Measurements from ENCODE around the gene GNB5. TPM values are rescaled to one million over a fixed set of nuclear protein-coding genes. Genes with fewer than 3 reads are reported as not detected.

GNB5 gene
- total RNA-seq, 1 experiment from 2014 or later, result 58.7 TPM

- no TSS peak for BruUV-seq (replicated peaks)
These were observed 17.2 kb upstream of the GNB5 start for GRCh38 chr15:52208306-52208946.

GRCh38 chr15:52207191-52207590, 16.0 kb upstream of the GNB5 start:
- DNase-seq (ENCODE audit: low read depth, low spot score) (no peak), ATAC-seq (no peak)
- ChIA-PET CTCF (no interaction called here), POLR2A (no interaction called here)
- BruUV-seq (replicated peaks), result no TSS peak
- Histone ChIP-seq H3K4me1 (ENCODE audit: control insufficient read depth, insufficient read depth, low read length) (no peaks in the 10 kb centered on the region), H3K27me3 (ENCODE audit: control insufficient read depth, insufficient read depth, low read length) (no peaks in the 10 kb centered on the region), H3K27ac (ENCODE audit: low read length) (no peak overlapping the region), H3K36me3 (ENCODE audit: control insufficient read depth, insufficient read depth, low read length) (peaks cover 4% of the 10 kb centered on the region; the same call in 1 of the 2 replicates), H3K9me3 (ENCODE audit: control insufficient read depth, insufficient read depth, low read depth, low read length) (no peaks in the 10 kb centered on the region), H3K4me3 (ENCODE audit: low read depth in 2 of 2, low read length in 2 of 2) (no peak overlapping the region)
- in situ Hi-C loops (cut with HindIII; ENCODE audit: low pct_unique_long_range_greater_than_20kb, low sequenced_read_pairs), result no loop called here
- intact Hi-C loops (cut with micrococcal nuclease; ENCODE audit: unreplicated experiment), result no loop called here
- TF ChIP-seq, protein P1, sequence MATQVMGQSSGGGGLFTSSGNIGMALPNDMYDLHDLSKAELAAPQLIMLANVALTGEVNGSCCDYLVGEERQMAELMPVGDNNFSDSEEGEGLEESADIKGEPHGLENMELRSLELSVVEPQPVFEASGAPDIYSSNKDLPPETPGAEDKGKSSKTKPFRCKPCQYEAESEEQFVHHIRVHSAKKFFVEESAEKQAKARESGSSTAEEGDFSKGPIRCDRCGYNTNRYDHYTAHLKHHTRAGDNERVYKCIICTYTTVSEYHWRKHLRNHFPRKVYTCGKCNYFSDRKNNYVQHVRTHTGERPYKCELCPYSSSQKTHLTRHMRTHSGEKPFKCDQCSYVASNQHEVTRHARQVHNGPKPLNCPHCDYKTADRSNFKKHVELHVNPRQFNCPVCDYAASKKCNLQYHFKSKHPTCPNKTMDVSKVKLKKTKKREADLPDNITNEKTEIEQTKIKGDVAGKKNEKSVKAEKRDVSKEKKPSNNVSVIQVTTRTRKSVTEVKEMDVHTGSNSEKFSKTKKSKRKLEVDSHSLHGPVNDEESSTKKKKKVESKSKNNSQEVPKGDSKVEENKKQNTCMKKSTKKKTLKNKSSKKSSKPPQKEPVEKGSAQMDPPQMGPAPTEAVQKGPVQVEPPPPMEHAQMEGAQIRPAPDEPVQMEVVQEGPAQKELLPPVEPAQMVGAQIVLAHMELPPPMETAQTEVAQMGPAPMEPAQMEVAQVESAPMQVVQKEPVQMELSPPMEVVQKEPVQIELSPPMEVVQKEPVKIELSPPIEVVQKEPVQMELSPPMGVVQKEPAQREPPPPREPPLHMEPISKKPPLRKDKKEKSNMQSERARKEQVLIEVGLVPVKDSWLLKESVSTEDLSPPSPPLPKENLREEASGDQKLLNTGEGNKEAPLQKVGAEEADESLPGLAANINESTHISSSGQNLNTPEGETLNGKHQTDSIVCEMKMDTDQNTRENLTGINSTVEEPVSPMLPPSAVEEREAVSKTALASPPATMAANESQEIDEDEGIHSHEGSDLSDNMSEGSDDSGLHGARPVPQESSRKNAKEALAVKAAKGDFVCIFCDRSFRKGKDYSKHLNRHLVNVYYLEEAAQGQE (IDR thresholded peaks at IDR 0.05; ENCODE audit: insufficient read depth in 1 of 2, low read depth in 2 of 2, low read length in 1 of 2), result no peak
- TF ChIP-seq TCF7L2 (IDR thresholded peaks at IDR 0.05; ENCODE audit: low read depth, low read length) (no peak), SIN3A (IDR thresholded peaks at IDR 0.05; ENCODE audit: borderline replicate concordance, insufficient read depth, low read depth, low read length) (no peak), POLR2AphosphoS5 (IDR thresholded peaks at IDR 0.05; ENCODE audit: low read depth, low read length) (no peak)
- TF ChIP-seq, protein P2, sequence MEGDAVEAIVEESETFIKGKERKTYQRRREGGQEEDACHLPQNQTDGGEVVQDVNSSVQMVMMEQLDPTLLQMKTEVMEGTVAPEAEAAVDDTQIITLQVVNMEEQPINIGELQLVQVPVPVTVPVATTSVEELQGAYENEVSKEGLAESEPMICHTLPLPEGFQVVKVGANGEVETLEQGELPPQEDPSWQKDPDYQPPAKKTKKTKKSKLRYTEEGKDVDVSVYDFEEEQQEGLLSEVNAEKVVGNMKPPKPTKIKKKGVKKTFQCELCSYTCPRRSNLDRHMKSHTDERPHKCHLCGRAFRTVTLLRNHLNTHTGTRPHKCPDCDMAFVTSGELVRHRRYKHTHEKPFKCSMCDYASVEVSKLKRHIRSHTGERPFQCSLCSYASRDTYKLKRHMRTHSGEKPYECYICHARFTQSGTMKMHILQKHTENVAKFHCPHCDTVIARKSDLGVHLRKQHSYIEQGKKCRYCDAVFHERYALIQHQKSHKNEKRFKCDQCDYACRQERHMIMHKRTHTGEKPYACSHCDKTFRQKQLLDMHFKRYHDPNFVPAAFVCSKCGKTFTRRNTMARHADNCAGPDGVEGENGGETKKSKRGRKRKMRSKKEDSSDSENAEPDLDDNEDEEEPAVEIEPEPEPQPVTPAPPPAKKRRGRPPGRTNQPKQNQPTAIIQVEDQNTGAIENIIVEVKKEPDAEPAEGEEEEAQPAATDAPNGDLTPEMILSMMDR (IDR thresholded peaks at IDR 0.05), result no peak

More at GRCh38 chr15:52208306-52208946, 17.2 kb upstream of the GNB5 start:
- Histone ChIP-seq H3K27me3 (ENCODE audit: control insufficient read depth, insufficient read depth, low read length) (no peaks in the 10 kb centered on the region), H3K4me1 (ENCODE audit: control insufficient read depth, insufficient read depth, low read length) (no peaks in the 10 kb centered on the region), H3K27ac (ENCODE audit: low read length) (no peak overlapping the region), H3K36me3 (ENCODE audit: control insufficient read depth, insufficient read depth, low read length) (peaks cover 4% of the 10 kb centered on the region), H3K9me3 (ENCODE audit: control insufficient read depth, insufficient read depth, low read depth, low read length) (no peaks in the 10 kb centered on the region), H3K4me3 (ENCODE audit: low read depth in 2 of 2, low read length in 2 of 2) (no peak overlapping the region)
- in situ Hi-C loops (cut with HindIII; ENCODE audit: low pct_unique_long_range_greater_than_20kb, low sequenced_read_pairs) (no loop called here), intact Hi-C loops (cut with micrococcal nuclease; ENCODE audit: unreplicated experiment) (no loop called here)
- no peak for TF ChIP-seq TCF7L2 (IDR thresholded peaks at IDR 0.05; ENCODE audit: low read depth, low read length)
- TF ChIP-seq, protein P2 (IDR thresholded peaks at IDR 0.05), result peak; percentile 86
- TF ChIP-seq POLR2AphosphoS5 (IDR thresholded peaks at IDR 0.05; ENCODE audit: low read depth, low read length), result no peak
- TF ChIP-seq, protein P1 (IDR thresholded peaks at IDR 0.05; ENCODE audit: insufficient read depth in 1 of 2, low read depth in 2 of 2, low read length in 1 of 2), result no peak
- TF ChIP-seq SIN3A (IDR thresholded peaks at IDR 0.05; ENCODE audit: borderline replicate concordance, insufficient read depth, low read depth, low read length), result no peak
- ATAC-seq, result peak; percentile 86
- CTCF ChIA-PET, result interaction anchor here (0.5 to 1.1 kb wide), 8 partner anchors 8 to 591 kb away, joined by 3 to 10 read pairs (median 5); no protein-coding TSS in a partner anchor
- DNase-seq (ENCODE audit: low read depth, low spot score), result no peak
- POLR2A ChIA-PET, result no interaction called here

Measured in Panc1 (cell line).